DMS153 treated with DMSO at 0.1 percent for 48 hours (cell line): ENCODE results near the gene RNF32.
"Not testable (repeated sequence)": the region's sequence is repeated elsewhere in the genome, so short reads cannot be mapped to it uniquely, and the experiment has no call there.

Source experiments
- DNase-seq: peaks from one replicate; lab custom pipeline; 2025; ENCODE audit not compliant: unreplicated experiment; lab: John Stamatoyannopoulos, UW

The RNF32 gene

DNA sequence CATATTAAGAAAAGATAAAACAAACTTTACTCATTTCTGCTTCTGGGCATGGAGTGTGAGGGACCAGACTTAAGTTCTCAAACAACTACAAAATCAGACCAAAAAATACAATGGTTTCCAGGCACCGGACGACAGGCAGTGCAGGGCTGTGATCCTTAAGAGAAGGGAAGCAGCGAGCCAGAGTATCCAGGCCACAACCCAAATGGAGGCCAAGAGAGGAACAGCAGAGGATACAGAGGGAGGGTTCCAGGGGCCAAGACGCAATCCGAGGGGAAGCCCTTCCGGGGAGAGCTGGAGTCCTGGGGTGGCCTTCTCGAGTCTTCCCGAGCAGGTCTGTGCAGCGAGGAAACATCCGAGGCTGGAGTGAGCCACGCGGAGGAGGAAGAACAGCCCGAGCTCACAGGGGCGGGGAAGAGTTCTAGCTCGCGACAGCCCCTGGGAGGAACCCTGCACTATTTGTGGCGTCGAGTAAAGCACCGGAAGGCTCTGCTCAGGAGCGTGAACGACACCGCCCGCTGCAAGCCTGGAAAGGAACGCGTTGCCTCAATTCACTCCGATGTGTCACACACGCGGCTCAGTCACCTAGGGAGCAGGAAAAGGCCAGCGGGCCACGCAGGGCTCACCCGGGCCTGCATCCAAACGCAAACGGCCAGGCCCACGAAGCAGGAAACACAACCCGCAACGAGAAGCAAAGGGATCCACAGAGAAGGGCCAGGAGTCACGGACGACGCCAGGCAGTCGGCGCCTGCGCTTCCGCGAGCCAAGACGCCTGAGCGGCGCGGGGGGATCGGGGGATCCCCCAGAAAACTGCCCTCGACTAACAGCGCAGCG, 933 bp upstream of the RNF32 start:
- DNase-seq, result no peak

DNA sequence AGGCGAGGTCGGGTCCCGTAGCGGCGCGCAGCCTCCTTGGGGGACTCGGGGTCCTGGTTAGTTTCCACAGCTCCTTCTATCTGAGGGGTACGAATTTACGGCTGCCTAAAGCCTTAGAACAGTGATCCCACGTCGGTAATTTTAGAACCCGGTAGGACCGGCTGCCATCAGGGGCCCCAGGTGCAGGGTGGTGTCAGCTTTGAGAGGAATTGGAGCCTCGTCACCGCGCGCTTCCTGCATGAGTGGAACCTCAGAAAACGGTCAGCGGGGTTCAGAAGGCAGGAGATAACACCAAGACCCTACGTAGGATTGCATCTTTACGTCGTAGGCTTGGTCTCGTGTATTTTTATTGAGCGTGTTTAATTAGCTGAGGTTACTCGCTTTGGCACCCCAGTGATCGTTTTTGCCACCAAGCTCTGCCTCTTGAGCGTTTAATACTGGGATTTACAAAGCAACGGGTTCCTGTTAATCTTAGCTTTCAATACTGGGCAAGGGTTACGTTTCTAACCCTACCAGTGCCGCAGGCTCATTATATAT, 443 bp downstream of the RNF32 start:
- DNase-seq, result peak; percentile 37

DNA sequence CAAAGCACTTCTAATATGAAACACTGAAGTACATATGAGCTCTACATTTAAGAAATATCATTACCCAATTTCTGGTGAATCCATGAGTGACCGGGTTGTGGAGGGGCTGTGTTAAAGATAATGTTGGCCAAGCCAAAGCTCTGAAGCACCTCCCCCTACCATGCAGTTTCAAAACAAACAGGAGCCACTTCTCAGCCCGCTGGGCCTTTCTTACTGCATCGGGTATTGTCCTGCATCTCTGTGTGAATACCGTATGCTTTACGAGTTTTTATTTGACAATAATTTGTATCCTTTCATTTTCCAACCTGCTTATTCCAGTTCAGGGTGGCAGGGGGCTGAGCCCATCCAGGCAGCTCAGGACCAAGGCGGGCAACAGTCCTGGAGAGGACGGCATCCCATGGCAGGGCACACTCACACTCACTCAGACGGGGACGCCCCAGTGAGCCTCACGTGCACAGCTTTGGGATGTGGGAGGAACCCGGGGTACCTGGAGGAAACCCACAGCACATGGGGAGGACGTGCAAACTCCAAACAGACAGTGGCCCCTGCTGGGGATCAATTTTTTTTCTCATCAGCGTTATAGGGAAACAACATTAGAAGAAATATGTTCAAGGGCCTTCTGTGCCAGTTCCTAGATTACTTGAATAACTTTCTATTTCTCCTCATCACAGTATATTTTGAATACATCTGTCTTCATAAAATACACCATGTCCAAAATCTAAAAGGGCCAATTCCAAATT, 1.9 kb downstream of the RNF32 start:
- no peak for DNase-seq

DNA sequence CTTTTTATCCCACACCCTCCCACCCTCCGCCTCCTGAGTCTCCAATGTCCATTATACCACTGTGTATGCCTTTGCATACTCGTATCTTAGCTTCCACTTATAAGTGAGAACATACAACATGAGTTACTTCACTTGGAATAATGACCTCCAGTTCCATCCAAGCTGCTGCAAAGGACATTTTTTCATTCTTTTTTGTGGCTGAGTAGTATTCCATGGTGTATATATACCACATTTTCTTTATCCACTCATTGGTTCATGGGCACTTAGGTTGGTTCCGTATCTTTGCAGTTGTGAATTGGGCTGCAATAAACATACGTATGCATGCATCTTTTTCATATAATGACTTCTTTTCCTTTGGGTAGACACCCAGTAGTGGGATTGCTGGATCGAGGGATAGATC, 6.8 kb downstream of the RNF32 start:
- not testable (repeated sequence) for DNase-seq

DNA sequence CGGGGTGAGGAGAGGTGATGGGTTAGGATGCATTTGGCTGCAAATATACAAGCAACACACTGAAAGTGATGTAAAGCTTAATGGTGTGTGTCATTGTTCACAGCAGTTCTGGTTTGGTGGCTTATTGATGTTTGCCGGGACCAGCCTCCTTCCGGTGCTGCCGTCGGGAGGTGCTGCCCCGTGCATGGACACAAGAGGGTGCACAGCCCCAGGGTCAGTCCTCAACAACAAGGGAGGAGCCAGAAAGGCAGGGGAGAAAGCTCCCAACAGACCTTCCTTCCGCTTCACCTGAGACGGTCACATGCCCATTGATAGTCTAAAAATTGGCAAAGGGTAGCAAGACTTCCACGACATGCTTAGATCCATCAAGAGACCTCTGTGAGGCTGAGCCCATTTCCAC, 9.5 kb downstream of the RNF32 start:
- no peak for DNase-seq

DNA sequence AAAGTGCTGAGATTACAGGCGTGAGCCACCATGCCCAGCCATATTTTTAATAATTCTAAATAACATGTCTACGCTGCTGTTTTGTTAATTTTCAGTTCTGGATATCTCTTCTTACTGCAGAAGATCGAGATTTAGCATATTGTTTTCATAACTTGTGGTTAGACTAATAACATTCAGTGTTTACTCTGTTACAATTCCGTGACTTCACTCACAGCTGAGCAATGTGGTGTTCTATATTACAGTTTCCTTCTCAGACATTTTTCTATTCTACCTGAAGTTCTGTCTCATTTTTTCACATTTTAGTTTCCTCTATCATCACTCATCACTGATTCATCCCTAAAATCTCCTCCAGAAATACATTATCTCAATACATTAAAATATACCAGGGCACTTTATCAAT, 10.9 kb downstream of the RNF32 start:
- DNase-seq, result no peak

DNA sequence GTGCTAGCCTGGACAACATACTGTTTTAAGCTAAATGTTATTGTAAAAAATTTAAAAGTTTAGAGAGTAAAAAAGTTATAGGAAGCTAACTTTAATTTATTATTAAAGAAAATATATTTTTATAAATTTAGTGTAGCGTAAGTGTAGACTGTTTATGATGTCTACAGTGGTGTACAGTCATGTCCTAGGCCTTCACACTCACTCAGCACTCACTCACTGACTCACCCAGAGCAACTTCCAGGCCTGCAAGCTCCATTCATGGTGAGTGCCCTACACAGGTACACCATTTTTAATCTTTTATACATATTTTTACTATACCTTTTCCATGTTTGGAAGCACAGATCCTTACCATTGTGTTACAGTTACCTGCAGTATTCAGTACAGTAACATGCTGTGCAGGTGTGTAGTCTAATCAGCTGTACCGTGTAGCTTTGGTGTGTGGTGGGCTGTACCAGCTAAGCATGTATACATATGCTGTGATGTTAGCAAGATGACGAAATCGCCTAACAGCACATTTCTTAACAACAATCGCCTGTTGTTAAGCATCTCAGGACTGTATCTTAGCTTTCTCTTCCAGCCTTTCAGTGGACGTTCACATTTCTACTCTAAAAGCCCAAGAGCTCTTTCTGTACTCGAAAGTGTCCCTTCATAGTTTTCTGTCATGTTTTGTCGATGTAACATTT, 12.5 kb downstream of the RNF32 start:
- DNase-seq, result no peak

DNA sequence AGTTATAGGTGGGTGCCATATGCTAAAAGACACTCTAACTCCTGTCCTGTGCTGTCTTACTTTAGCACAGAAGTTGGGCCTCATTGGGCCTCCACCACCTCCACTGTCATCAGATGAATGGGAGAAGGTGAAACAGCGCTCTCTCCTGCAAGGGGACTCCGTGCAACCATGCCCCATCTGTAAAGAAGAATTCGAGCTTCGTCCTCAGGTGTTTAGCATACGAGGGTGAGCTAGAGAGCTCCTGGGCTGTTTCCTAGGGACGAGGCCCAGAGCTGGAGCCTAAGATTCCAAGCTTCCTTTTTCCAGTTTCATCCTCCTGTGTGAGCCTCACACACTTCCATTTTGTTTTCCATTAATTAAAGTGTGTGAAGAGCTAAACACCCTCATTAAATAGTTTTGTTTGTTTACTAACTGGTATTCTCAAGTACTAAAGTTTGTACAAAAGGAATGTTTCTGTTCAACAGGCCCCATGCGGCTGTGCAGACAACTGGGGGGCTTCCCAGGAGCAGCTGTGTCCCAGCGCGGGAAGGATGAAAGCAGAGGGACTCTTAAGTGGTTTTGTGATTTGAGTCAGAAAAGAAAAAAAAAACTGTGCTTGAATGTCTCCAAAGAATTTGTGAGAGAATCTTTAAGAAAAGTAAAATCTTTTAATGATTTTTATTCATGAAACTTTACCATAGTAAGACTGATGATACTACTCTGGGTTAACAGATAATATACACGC, 14.1 kb downstream of the RNF32 start:
- DNase-seq, result no peak

DNA sequence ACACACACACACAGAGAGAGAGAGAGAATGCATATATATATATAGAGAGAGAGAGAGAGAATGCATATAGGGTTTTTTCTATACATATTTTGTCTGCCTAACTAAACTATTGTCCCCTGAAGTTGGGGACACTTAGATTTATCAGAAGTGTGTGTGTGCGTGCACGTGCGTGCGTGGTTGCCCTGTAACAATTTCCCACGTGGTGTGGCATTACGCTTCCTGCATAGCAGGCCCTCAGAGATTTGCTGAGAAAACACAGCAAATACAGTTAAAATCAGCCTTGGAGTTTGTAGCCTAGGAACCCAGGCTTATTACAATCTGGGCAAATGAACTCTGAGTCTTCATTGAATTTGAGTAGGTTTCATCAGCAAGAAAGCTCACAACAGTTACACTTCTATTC, 14.7 kb downstream of the RNF32 start:
- DNase-seq, result no peak

DNA sequence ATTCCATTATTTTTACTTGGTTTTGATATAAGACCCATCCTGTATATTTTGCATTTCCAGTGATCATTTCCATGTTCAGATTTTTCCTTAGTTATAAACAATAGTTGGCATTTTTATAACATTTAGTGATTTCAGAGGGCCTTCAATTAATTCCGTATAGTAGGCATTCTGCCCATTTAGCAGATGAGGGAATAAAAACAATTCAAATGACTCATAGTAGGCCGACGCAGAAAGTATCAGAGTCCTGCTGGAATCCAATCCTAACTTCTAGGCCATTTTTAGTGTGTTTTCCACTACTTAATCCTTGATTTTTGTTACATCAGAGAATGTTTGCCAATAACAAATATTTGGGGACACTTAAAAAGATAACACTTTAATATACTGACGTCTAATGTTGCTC, 15.4 kb downstream of the RNF32 start:
- no peak for DNase-seq

DNA sequence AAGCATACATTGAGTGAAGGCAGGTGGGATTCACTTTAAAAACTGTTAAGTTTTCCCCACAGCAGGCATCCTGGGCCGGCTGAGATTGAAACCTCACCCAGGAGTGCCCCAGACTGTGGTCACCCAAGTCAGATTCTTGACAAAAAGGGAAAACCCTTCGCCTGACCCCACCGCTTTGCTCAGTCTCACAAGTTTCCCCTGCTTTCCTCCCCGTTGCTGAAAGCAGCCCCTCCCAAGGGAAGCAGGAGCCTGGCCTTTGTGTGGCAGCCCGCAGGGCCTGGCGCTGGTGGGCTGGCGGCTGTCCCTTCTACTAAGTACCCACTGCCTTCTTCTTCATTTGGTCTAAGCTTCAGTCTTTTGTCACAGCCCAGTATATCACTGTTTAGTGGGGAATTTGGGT, 16.0 kb downstream of the RNF32 start:
- DNase-seq, result no peak

DNA sequence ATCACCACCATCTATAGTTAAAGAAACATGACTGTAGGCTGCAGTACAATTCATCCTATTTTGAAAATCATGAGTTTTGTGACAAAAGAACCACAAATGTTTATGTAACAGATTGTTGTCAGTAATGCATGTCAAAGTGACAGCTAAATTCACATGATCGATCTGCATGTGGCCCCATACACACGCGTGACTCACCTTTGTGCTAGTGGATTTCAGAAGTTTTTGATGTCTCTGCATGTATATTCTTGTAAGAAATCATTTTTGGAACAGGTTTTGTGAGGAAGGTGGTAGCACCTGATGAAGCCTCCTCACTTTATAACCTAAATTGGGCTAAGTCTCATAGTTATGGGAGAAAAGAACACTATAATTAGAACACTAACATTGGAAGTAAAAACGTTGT, 17.1 kb downstream of the RNF32 start:
- no peak for DNase-seq

DNA sequence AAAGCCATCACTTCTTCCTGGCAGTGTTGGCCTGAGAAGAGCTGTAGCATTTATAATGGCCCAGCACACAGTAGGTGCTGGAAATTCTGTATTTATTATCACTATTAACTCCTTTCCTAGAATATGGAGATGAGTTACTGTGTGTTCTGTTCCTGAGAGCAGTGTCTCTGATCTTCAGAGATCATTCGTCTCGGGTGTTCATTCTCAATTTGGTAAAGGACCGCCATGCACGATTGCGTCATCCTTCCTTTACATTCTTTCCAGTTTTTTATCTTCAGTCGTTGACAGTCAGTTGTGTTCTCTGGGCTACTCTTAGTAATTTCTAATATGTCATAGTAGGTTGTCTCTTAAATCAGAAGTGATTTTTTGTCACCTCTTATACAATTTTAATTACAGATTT, 18.6 kb downstream of the RNF32 start:
- no peak for DNase-seq

DNA sequence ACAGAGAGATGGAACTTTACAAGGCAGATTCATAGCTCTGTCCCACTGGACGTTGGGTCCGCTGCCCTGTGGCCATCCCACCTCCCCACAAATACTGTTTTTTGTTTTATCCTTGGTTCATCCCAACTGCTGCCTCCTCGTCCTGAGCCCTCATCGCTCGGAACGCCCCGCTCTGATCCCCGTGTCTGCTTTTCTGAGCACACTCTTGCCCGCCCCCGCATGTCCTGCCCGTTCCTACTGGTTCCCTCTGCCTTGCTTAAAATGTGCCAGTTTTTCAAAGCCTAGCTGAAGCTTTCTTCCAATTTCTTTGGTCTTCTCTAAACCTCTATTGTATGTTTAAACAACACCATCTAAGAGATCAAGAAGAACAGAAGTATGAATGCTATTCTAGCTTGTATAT, 19.4 kb downstream of the RNF32 start:
- no peak for DNase-seq

DNA sequence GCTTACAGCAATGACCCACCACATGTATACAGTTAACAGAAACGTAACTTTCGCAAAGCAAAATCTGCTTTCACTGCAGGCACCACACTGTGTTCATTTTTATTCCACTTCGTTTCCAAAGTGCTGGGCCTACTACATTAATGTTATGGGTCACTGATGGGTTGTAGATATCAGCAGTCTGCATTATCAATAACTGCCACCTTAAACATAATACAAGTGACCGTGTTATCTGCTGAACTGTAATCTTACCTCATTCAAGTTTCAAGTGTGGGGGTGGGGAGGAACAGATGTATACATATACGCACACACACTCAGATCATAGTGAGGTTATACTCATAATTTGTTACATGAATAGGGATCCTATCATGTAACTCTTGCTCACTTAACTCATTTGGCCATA, 21.1 kb downstream of the RNF32 start:
- DNase-seq, result no peak

DNA sequence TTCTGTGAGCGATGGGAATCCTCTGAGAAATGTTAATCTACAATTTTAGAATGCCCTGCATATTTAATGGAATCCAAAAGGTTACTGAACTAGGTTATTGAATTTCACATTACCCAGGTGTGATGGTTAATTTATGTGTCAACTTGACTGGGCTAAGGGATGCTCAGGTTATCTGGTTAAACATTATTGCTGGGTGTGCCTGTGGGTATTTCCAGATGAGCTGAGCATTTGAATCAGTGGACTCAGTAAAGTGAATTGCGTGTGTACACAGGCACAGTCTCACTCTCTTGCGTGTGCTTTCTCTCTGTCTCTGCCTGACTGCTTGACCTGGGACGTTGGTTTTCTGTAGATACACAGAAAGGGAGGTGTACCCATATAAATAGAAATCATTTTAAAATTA, 21.7 kb downstream of the RNF32 start:
- DNase-seq, result no peak

DNA sequence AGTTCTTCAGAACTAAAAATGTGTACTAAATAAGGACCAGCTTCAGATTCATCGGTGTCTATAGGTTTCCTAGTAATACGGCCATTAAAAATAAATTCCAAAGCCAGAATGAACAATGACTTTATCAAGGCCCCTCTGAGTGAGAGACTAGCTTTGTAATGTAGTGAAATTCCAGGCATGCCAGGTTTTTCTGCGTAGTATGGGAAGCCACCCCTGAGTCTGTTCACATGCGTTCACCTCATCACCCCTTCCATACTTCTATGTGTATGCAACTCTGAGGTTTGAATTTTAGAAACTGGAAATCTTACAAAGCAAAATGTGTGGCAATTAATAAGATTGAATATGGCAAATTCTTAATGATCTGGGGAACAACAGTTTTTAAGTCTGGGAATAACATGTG, 24.5 kb downstream of the RNF32 start:
- no peak for DNase-seq

DNA sequence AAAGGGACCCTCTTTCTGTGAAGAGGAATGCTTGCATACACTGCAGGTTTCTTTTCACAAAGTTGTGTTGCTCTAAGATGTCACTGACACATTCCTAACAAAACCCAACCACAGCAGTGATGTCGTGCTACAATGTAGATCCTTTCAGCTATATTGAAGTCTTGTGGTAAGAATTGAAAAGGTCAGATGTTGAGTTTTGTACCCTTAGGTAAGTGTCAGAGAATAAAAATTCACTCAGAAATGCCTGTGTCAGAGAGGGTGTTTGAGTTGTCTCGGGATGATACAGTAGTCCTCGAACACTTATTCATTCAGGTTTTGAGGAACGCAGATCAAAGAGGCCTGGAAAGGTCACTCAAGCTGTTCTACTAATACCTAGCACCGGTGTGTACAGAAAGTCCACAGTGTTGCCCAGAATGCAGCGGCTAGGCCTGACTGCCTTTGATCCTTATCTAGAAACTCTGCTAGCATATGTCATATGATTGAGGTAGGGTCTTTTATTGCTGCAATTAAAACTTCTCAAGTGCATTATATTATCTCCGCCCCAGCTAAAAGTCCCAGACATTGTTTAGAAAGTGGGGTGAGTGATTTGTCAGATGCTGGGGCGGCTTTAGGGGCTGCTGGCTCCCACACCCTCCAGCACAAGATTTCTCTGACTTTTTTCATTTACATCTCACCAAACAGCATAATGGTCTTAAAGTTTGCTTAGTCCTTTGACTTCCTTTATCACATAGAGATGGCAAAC, 26.0 kb downstream of the RNF32 start:
- DNase-seq, result no peak

DNA sequence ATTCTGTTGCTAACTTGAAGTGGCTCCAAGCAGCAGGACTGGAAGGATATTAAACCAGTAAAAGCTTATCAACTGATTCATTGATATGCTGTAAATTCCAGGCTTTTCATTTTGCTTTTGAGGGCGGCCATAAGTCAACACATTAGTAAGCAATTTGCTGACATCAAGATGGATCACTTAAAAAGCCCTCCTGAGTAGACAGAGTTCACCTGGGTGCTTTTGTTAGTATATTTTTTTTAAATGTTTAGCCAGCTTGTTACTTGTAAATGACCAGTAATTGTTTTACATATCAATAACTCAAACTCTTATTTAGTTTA, 26.5 kb downstream of the RNF32 start:
- peak; percentile 25 for DNase-seq

DNA sequence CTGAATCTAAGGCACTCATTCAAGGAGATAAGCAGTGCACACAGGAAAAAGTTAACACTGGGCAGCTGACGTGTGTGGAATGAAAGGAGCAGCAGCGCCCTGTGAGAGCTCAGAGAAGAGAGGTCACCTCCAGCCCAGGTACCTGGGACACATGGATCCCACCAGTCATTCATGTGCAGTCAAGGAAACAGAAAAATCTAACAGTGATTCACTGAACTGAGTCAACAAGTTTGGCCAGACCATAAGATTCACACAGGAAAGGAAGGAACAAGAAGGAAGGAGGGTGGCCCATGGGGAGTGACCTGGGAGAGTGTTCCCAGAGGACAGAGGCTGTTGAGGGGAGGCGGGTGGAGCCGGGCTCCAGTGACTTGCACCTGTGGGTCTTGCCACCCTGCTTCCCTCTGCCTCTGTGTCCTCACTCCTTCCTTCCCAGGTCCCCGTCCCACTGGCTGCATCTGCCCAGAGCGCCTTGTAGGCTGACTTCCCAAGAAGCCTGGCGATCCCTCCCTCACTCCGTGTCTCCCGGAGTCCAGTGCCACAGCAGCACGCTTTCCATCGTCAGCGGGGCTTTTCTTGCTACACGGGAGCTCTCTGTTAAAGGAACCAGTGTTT, 27.7 kb downstream of the RNF32 start:
- no peak for DNase-seq
